ENCODE results near the gene CYTIP.

- TF ChIP-seq CTCF (IDR thresholded peaks at IDR 0.05; ENCODE audit: poor library complexity, severe bottlenecking) (no peak), POLR2AphosphoS5 (IDR thresholded peaks at IDR 0.05) (no peak), REST (IDR thresholded peaks at IDR 0.05; ENCODE audit: borderline replicate concordance) (no peak), RAD21 (conservative IDR thresholded peaks at IDR 0.05) (no peak), EZH2 (IDR thresholded peaks at IDR 0.05; ENCODE audit: borderline replicate concordance, insufficient read depth, low read length, poor library complexity, severe bottlenecking) (no peak), MXI1 (conservative IDR thresholded peaks at IDR 0.05; ENCODE audit: poor library complexity, severe bottlenecking) (no peak)
Observed at GRCh38 chr2:157487747-157488146, 43.9 kb upstream of the CYTIP start.
